H9 (cell line): ENCODE results near the gene BMP7. TPM values are rescaled to one million over a fixed set of nuclear protein-coding genes. Genes with fewer than 3 reads are reported as not detected.

ENCODE experiments used
- DNase-seq: peaks from one replicate; pipeline ENCODE4 v3.0.0-alpha.2; 2017
- H2AFZ ChIP-seq: one replicate; pipeline ENCODE4 v1.6.1; 2013; ENCODE audit warnings: mild to moderate bottlenecking, low read length, control low read depth, moderate library complexity
- H2AK5ac ChIP-seq: 2 replicates; pipeline ENCODE4 v1.6.1; 2013; ENCODE audit warnings: low read length, control low read depth, mixed read lengths; ENCODE audit not compliant: insufficient read length
- H2BK120ac ChIP-seq: one replicate; pipeline ENCODE4 v1.6.1; 2013; ENCODE audit warnings: low read depth, mild to moderate bottlenecking, low read length, control low read depth, inconsistent platforms; ENCODE audit not compliant: poor library complexity, severe bottlenecking
- H2BK12ac ChIP-seq: 2 replicates; pipeline ENCODE4 v1.6.1; 2013; ENCODE audit warnings: low read length, control low read depth, mixed read lengths, low read depth; ENCODE audit not compliant: insufficient read length
- H2BK15ac ChIP-seq: 2 replicates; pipeline ENCODE4 v1.6.1; 2013; ENCODE audit warnings: low read depth, low read length, control low read depth
- H2BK20ac ChIP-seq: one replicate; pipeline ENCODE4 v1.6.1; 2013; ENCODE audit warnings: low read depth, mild to moderate bottlenecking, low read length, control low read depth, inconsistent platforms; ENCODE audit not compliant: poor library complexity, severe bottlenecking
- H2BK5ac ChIP-seq: 2 replicates; pipeline ENCODE4 v1.6.1; 2013; ENCODE audit warnings: low read length, control low read depth, mixed read lengths; ENCODE audit not compliant: insufficient read length
- H3K14ac ChIP-seq: 2 replicates; pipeline ENCODE4 v1.6.1; 2013; ENCODE audit warnings: low read length, control low read depth; ENCODE audit not compliant: insufficient read depth
- H3K18ac ChIP-seq: 2 replicates; pipeline ENCODE4 v1.6.1; 2013; ENCODE audit warnings: low read depth, mild to moderate bottlenecking, mixed read lengths, low read length, control low read depth; ENCODE audit not compliant: insufficient read length
- H3K23ac ChIP-seq: 2 replicates; pipeline ENCODE4 v1.6.1; 2013; ENCODE audit warnings: low read length, control low read depth, mixed read lengths, low read depth; ENCODE audit not compliant: insufficient read length
- H3K23me2 ChIP-seq: 2 replicates; pipeline ENCODE4 v1.6.1; 2013; ENCODE audit warnings: low read depth, mild to moderate bottlenecking, mixed read lengths, low read length, control low read depth; ENCODE audit not compliant: insufficient read length, poor library complexity, severe bottlenecking
- H3K27ac ChIP-seq: 2 replicates; pipeline ENCODE4 v1.5.1; 2013; ENCODE audit warnings: low read length, control low read depth, mixed read lengths, low read depth; ENCODE audit not compliant: insufficient read length
- H3K27me3 ChIP-seq: 2 replicates; pipeline ENCODE4 v1.6.1; 2013; ENCODE audit warnings: low read length, control low read depth, inconsistent platforms; ENCODE audit not compliant: insufficient read depth
- H3K4ac ChIP-seq: 2 replicates; pipeline ENCODE4 v1.6.1; 2013; ENCODE audit warnings: low read depth, mild to moderate bottlenecking, control low read depth, inconsistent platforms, low read length, moderate library complexity
- H3K4me1 ChIP-seq: 2 replicates; pipeline ENCODE4 v1.6.1; 2013; ENCODE audit warnings: low read length, control low read depth, inconsistent platforms; ENCODE audit not compliant: insufficient read depth
- H3K4me2 ChIP-seq: 2 replicates; pipeline ENCODE4 v1.6.1; 2013; ENCODE audit warnings: low read length, control low read depth, mixed read lengths; ENCODE audit not compliant: insufficient read length, insufficient read depth
- H3K56ac ChIP-seq: 2 replicates; pipeline ENCODE4 v1.6.1; 2013; ENCODE audit warnings: low read depth, mild to moderate bottlenecking, mixed read lengths, low read length, control low read depth; ENCODE audit not compliant: insufficient read length
- H3K79me1 ChIP-seq: 2 replicates; pipeline ENCODE4 v1.6.1; 2013; ENCODE audit warnings: low read depth, mild to moderate bottlenecking, moderate library complexity, low read length, control low read depth, inconsistent platforms; ENCODE audit not compliant: insufficient read depth, poor library complexity, severe bottlenecking
- H3K79me2 ChIP-seq: 2 replicates; pipeline ENCODE4 v1.6.1; 2013; ENCODE audit warnings: low read length, control low read depth, inconsistent platforms; ENCODE audit not compliant: insufficient read depth
- H3K9ac ChIP-seq: 2 replicates; pipeline ENCODE4 v1.6.1; 2013; ENCODE audit warnings: low read length, control low read depth, mixed read lengths; ENCODE audit not compliant: insufficient read length; ENCODE audit errors: extremely low read depth
- H3K9me3 ChIP-seq: one replicate; pipeline ENCODE4 v1.6.1; 2013; ENCODE audit warnings: low read depth, low read length, inconsistent platforms; ENCODE audit not compliant: control insufficient read depth
- H3T11ph ChIP-seq: one replicate; pipeline ENCODE4 v1.6.1; 2013; ENCODE audit warnings: mild to moderate bottlenecking, low read length, control low read depth, inconsistent platforms
- H4K20me1 ChIP-seq: one replicate; pipeline ENCODE4 v1.6.1; 2013; ENCODE audit not compliant: control insufficient read depth, insufficient read length, insufficient read depth
- H4K5ac ChIP-seq: 2 replicates; pipeline ENCODE4 v1.6.1; 2013; ENCODE audit warnings: low read depth, mild to moderate bottlenecking, mixed read lengths, low read length, control low read depth; ENCODE audit not compliant: insufficient read length
- H4K8ac ChIP-seq: replicated peaks from 2 replicates; pipeline ENCODE4 v1.6.1; 2013; ENCODE audit warnings: low read length, control low read depth, mixed read lengths, low read depth; ENCODE audit not compliant: insufficient read length
- H4K91ac ChIP-seq: 2 replicates; pipeline ENCODE4 v1.6.1; 2013; ENCODE audit warnings: low read depth, mild to moderate bottlenecking, moderate library complexity, mixed read lengths, low read length, control low read depth; ENCODE audit not compliant: insufficient read length
- H3K27ac Mint-ChIP-seq, 3 experiments: 2 replicates in 2 of 3; 3 replicates in 1 of 3; pipeline ENCODE4 v1.8.0; 2020 to 2021; ENCODE audit warnings: mixed read lengths in 3 of 3, mild to moderate bottlenecking in 1 of 3, moderate library complexity in 1 of 3
- H3K27me3 Mint-ChIP-seq: 2 replicates; pipeline ENCODE4 v1.8.0; 2021; ENCODE audit warnings: low read depth, mild to moderate bottlenecking, moderate library complexity, mixed read lengths
- H3K36me3 Mint-ChIP-seq, 3 experiments: 2 replicates in 2 of 3; 3 replicates in 1 of 3; pipeline ENCODE4 v1.8.0; 2020 to 2021; ENCODE audit warnings: low read depth in 3 of 3, mixed read lengths in 3 of 3; ENCODE audit not compliant: insufficient read depth in 1 of 3
- H3K4me1 Mint-ChIP-seq, 2 experiments: 2 replicates each; pipeline ENCODE4 v1.8.0; 2020; ENCODE audit warnings: mixed read lengths in 2 of 2
- H3K4me3 Mint-ChIP-seq, 2 experiments: 2 replicates in 1 of 2; 3 replicates in 1 of 2; pipeline ENCODE4 v1.8.0; 2020 to 2021; ENCODE audit warnings: mild to moderate bottlenecking in 2 of 2, mixed read lengths in 2 of 2, moderate library complexity in 1 of 2
- H3K9me3 Mint-ChIP-seq, 2 experiments: 2 replicates in 1 of 2; 3 replicates in 1 of 2; pipeline ENCODE4 v1.8.0; 2020; ENCODE audit warnings: mild to moderate bottlenecking in 2 of 2, mixed read lengths in 2 of 2, moderate library complexity in 1 of 2
- CTCF ChIP-seq: fragments of 200-600 bp; sonication (generic); conservative IDR thresholded peaks from 3 replicates; pipeline ENCODE4 v1.8.0; 2021; ENCODE audit warnings: antibody characterized with exemption, mild to moderate bottlenecking
- WGBS: extraction: QIAGEN DNeasy Blood & Tissue Kit; methylation state at CpG from one replicate; pipeline ENCODE4 v1.1.7; 2013; ENCODE audit warnings: missing lambda C conversion rate, low lambda C conversion rate, mixed read lengths; ENCODE audit not compliant: insufficient read length; ENCODE audit errors: extremely low coverage; 5-methylcytosine and 5-hydroxymethylcytosine counted together
- total RNA-seq: library from RNA; stranded (reverse); gene quantifications from 2 replicates; pipeline ENCODE4 v1.2.1, GENCODE V29; 2021

Gene BMP7
- total RNA-seq, 1 experiment from 2014 or later, result 17.7 TPM

DNA sequence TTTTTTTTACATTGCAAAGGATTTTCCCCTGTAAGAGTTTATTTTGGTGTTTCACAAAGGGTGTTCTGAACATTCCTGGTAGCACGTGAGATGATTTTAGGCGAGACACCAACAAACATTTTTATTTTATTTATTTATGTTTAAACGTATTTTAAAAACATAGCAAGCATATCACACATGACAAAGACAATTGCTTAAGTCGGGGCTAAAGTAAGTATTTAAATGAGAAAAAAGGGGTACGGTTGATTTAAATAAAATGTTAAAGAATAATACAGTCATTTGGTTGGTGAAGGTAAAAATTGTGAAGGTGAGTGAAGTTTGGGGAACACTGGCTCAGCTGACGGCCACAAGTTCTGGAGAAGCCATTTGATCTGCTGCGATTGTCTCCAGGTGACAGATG, 129.7 kb downstream of the BMP7 start:
- no peak for TF ChIP-seq CTCF
- H3K56ac ChIP-seq, result no peak overlapping the region
- H4K5ac ChIP-seq, result no peak overlapping the region
- H3K23ac ChIP-seq, result no peak overlapping the region
- no peak overlapping the region for H3K14ac ChIP-seq
- Mint-ChIP-seq H3K4me3 (no peak overlapping the region), H3K27ac (no peak overlapping the region; a peak in 1 of 7 replicates), H3K36me3 (no peaks in the 10 kb centered on the region), H3K9me3 (no peaks in the 10 kb centered on the region; a peak in 1 of 5 replicates), H3K4me1 (peaks cover 2 to 7% of the 10 kb centered on the region in 2 experiments; a peak in 3 of 4 replicates), H3K27me3 (peaks cover 13% of the 10 kb centered on the region)
- 100% methylated on average over 2 of the region's 7 CpGs for WGBS
- no peak overlapping the region for H2AK5ac ChIP-seq
- no peaks in the 10 kb centered on the region for H4K20me1 ChIP-seq
- no peak overlapping the region for H4K91ac ChIP-seq
- DNase-seq, result no peak
- no peak overlapping the region for H2BK12ac ChIP-seq
- no peak overlapping the region for H3K27ac ChIP-seq
- H4K8ac ChIP-seq, result no peak overlapping the region
- H2BK120ac ChIP-seq, result no peak overlapping the region
- no peaks in the 10 kb centered on the region for H3K23me2 ChIP-seq
- H2BK15ac ChIP-seq, result no peak overlapping the region
- H2AFZ ChIP-seq, result no peak overlapping the region
- no peaks in the 10 kb centered on the region for H3K79me1 ChIP-seq
- H3K9me3 ChIP-seq, result no peaks in the 10 kb centered on the region
- no peak overlapping the region for H3K4ac ChIP-seq
- no peak overlapping the region for H3T11ph ChIP-seq
- H3K18ac ChIP-seq, result no peak overlapping the region
- H3K4me2 ChIP-seq, result no peak overlapping the region
- no peak overlapping the region for H3K9ac ChIP-seq
- H2BK5ac ChIP-seq, result no peak overlapping the region
- H3K4me1 ChIP-seq, result no peaks in the 10 kb centered on the region
- H3K79me2 ChIP-seq, result no peaks in the 10 kb centered on the region
- no peak overlapping the region for H2BK20ac ChIP-seq
- no peaks in the 10 kb centered on the region for H3K27me3 ChIP-seq
